HK-2 (cell line): ENCODE measurements around the gene PDE6B.
"Not testable (repeated sequence)": the region's sequence is repeated elsewhere in the genome, so short reads cannot be mapped to it uniquely, and the experiment has no call there.

Experiments used
- DNase-seq: peaks from one replicate; pipeline ENCODE4 v3.0.0-alpha.2; 2018; ENCODE audit not compliant: unreplicated experiment

PDE6B gene

DNA sequence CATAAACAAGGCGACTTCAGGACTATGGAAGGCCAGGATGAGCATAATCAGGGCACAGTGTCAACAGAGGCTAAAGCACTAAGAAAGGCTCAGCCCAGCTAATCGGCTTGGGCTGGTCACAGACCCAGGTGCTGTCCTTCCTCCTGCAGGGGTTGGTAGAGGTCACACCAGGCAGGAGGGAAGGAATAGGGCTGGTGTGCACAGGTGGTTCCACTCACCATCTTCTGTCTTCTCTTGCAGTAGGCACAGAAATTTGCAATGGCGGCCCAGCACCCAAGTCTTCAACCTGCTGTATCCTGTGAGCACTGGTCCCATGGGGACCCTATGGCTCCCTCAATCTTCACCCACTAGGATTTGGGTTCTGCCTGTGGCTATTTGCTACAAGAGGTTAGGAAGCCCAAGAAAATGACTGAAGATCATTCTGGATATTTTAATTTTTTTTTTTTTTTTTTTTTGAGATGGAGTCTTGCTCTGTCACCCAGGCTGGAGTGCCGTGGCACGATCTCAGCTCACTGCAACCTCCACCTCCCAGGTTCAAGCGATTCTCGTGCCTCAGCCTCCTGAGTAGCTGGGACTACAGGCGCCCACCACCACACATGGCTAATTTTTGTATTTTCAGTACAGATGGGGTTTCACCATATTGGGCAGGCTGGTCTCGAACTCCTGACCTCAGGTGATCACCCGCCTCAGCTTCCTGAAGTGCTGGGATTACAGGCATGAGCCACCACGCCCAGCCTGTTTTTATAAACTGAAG lies 44.6 kb downstream of the PDE6B start:
- DNase-seq = not testable (repeated sequence)

DNA sequence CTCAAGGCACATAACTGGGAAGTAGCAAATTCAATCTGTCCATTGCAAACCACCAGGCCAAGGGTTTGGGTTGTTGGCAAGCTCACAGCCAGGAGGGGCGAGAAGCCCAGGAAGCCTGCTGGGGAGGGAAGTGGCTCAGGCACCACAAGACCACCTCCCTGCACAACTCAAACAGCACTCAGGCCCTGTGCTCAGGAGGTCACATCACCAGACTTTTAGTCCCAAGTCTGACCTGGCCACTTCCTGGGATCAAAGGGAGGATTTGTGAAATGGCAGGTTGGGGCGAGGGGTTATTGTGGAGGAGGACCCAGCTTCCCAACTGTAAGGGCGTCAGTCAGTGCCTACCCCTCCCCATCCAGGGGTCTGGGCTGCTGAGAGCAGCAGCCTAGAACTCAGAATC lies 46.4 kb downstream of the PDE6B start:
- no peak for DNase-seq

DNA sequence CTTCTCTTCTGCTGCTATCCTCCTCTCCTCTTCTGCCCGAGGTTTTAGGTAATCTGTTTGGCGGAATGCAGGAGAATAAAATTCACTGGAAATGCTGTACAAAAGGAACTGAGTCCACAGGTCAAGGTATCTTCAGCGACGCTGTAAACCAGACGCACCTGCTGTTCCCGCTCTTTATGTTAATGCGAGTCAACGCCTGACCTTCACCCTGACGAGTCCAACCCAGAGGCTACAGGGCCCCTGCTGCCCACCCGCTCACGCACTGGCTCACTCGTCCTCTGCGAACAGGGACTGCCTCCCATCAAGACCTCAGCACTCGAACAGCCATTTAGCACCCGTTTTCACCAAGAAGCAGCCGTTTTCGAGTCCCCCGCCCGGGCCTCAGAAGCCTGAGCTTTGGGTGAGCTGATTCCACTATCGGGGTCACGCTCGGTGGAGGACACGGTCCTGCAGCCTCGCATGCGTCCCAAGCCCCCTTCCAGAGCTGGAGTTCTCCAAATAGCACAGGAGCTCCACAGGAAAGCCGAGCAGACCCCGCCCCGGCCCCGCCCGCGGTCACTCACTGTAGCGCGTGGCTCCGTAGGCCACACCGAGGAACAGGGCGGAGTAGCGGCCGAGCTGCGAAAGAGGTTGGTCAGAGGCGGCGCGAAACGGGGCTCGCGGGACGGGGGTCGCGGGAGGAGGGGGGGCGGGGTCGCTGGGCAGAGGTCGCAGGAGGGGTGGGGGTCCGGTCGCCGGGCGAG lies 48.1 kb downstream of the PDE6B start:
- peak; percentile 49 for DNase-seq

DNA sequence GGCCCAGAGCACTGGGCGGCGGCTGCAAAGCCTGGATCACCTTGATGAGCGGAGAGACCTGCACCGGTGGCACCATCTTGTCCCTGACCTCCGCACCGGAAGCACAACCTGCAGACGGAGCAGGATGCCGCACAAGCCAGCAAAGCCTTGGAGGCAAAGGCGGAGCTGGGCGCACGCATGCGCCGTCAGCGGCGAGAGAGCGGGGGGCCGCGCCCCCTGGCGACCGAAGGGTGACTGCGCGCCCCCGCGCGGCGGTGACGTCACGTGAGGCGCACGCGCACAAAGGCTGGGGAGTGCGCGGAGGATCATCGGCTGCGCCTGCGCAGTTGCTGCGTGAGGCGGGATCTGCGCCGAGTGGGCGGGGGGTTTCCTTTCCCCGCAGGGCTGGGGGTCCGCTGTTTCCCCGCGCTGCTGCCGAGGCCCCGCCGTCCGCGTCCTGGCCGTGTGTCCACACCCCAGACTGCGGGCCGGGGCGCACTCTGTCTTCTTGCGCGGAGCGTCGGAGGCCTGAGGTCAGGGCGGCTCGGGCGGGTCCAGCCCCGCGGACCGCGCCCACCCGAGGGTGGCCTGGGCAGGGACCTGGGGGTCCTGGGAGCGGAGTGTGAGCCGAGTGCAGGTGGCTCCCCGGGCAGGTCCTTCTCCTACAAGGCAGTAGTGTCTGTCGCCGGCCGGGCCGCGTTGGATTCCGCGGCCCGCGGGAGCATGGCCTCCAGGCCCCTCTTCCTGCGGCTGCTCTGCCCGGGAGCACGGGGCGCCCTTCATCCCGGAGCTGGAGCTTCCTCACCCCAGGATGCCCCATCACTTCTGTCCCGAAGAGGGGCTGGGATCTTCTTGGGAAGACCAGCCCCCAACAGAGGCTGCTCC lies 49.0 kb downstream of the PDE6B start, which contains the start of the genes ATP5ME and MYL5:
ATP5ME (minus strand) TSS at position 105 of the 864 bp plus-strand sequence; CDS start at position 76, 29 bp downstream.
MYL5 (plus strand) TSS at position 371 of the 864 bp plus-strand sequence. CDS start 3,485 bp downstream, outside the sequence.
- DNase-seq = peak; percentile 98

DNA sequence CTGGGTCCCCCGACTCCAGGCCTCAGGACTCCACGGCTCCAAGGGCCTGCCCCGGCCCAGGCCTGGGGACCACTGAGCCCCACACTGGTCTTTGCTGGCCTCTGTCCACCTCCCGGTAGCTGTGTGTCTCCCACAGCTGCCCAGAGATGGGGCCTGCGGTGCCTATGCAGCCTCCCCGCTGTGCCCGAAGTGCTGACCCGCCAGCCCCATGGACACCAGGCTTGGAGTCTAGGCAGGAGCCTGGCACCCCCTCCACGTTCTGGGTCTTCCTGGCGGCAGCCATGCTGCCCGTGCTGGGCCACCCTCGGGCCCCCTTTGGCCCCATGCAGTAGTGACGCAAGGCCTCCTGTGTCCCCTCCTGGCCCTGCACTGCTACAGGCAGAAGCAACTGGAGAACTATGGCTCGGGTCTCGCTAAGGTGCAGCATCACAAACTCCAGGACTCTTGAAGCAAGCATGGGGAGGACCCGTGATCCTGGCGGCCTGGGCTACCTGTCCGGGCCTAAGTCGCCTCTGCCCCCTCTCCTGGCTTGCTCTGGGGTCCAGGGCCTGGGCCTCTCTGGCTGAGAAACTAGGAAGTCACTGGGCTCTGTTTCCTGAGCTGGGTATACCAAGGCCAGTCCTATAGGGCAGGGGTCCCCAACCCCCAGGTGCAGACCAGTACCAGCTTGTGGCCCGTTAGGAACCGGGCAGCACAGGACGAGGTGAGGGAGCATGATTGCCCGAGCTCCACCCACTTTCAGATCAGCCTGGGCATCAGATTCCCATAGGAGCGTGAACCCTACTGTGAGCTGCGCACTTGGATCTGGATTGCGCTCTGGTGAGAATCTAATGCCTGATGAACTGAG lies 49.9 kb downstream of the PDE6B start:
- no peak for DNase-seq

DNA sequence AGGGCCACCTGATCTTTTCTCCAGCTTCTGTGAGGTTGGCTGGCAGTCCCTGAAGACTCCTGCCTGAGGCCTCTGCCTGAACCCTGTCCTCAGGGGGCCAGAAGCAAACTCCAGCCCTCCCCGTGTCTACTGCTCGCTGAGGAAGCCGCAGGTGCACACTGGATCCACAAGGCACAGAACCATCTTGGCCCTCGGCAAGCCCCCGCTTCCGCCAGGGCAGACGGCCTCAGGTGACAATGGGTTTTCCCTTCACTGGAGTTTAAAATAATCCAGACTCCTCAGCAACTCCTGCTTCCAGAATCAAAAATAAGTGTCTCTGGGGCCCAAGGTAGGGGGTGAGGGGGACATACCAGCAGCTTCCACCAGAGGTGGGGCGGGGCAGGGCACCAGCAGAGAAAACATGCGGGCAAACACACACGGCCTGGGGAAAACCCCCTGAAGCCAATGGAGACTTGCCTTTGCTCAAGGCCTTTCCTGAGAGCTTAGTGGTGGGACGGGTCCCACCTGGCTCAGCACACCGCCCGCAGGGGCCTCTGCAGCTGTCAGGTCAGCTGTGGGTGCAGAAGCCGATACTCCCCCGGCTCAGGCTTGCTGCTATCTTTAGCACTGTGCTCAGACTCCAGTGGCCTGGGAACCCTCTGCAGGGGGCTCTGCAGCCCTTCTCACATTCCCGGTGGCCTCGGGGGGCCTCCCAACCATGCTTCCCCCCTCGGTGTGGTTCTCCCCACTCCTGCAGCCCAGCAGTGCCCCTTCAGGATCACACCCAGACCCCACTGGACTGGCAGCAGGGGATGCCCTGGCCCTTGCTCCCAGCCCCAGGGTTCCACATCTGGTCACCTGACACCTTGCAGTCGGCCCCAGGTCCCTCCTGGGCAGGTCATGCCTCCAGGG lies 50.9 kb downstream of the PDE6B start:
- no peak for DNase-seq

DNA sequence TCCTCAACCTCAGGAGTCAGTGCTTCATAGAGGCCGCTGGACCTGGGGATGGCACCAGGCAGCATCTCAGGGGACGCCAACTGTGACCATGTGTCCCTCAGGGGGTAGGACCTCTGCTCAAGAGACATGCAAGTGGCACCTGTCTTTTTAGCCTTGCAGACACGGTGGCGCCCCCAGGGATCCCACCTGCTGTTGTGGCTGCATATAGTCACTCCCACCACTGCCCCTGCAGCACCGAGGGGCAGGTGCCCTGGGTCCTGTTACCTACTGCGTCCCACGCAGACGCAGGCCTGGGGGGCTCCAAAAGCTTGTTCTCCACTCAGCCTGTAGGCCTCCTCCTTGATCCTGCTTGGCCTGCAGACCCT lies 51.5 kb downstream of the PDE6B start:
- no peak for DNase-seq

DNA sequence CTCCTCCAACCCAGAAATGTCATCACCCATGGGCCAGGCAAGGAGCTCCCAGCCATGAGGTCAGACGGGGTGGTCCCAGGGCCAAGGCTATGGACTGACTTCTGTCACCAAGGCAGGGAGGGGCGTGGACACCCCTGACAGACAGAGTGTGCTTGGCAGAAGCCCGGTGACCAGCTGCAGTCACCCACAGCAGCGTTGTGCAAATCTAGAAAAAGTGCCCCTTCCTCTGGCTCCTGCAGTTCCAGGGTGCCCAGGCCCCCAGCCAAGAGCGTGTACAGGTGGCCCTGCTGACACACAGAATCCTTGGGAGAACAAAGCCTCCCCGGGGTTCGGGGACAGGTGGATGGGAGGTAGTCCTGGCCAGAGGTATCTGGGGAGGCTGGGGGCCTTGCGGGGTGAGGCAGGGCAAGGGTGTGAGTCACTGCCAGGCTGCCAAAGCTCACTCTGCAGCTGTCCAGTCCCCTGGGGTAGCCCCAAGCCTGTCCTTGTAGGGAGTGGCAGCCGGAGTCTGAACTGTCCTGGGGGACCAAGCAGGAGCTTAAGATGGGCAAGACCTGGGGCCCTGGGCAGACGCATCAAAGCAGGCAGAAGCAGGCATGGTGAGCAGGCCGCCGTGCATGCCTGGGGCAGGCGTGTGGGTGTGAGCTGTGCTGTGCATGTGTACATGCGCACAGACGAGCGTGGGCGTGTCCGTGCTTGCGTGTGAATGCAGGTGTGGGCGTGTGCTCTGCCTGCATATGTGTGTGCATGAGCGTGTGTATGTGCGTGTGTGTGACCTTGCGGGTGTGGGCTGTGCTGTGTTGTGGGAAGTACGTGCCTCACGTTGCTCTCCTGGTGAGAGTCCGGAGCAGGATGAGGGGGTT lies 52.3 kb downstream of the PDE6B start:
- DNase-seq = no peak

DNA sequence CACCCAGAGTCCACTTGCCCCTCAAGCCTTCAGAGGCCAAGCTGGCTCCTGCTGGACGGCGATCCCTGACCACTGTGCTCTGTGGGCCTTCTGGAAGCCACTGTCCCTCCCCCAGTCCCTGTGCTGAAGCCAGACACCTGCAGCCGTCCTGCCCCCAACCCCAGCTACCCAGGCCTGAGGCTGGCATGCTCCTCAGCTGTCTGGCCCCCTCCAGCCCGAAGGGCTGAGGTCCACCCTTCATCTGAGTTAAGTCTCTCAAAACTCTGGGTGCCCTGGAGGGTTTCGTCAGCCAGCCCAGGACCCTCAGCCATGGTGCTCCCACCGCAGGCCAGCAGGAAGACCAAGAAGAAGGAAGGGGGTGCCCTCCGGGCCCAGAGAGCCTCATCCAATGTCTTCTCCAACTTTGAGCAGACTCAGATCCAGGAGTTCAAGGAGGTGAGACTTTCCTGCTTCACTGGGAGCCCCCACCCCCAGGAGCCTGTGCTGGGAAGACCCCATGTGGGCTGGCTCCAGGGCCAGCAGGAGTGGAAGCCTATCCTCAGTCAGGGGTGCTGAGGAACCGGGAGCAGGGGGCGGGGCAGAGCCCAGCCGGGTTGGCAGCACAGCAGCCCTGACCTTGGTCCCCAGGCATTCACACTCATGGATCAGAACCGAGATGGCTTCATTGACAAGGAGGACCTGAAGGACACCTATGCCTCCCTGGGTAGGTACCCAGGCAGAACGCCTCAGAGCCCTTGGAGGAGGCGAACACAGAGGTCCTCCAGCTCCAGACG lies 53.1 kb downstream of the PDE6B start:
- no peak for DNase-seq

DNA sequence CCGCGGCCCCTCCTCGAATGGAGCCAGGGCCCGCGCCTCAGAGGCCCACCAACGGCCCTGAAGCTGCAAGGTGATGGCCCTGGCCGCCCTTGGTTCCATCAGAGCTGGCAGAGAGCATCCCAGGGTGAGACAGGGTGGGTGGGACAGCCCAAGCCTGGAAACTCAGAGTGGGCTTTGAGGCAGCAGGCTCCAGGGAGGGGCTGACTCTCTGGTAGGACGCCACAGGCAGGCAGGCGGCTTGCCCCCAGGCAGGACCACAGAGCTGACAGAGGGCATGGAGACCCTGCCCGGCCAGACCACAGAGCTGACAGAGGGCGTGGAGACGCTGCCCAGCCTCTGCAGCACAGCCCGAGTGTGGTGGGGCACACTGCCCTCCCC lies 53.7 kb downstream of the PDE6B start:
- no peak for DNase-seq

DNA sequence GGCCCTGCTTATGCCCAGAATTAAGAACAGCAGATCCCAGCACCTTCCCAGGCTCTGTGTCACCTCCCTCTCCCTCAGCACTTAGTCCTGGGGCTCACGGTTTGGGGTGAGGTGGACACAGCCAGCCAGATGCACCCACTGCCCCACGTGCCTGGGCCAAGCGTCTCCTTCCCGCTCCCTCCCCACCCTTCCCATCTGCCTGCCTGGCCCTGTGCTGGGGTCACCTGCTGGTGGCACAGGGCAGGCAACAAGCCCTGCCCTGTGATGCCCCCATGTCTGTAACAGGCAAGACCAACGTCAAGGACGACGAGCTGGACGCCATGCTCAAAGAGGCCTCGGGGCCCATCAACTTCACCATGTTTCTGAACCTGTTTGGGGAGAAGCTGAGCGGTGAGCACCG lies 54.3 kb downstream of the PDE6B start:
- DNase-seq = no peak

DNA sequence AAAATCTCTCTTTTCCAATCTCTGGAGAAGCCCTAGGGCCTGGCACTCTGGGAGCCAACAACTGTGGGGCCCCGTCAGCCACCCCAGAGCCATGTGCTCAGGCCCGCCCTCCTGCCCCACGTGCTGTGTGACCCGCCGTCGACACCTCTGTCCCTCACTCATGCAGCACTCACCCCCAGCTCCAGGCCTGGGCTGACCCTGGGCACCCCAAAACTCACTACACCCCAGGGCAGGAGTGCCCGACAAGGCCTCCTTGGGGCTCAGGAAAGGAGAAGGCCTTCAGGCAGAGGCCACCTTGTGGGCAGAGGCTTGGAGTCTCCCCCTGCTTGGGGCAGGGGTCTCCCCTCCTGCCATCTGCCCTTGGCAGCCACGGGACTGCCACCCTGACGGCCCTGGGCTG lies 54.7 kb downstream of the PDE6B start:
- DNase-seq = no peak

DNA sequence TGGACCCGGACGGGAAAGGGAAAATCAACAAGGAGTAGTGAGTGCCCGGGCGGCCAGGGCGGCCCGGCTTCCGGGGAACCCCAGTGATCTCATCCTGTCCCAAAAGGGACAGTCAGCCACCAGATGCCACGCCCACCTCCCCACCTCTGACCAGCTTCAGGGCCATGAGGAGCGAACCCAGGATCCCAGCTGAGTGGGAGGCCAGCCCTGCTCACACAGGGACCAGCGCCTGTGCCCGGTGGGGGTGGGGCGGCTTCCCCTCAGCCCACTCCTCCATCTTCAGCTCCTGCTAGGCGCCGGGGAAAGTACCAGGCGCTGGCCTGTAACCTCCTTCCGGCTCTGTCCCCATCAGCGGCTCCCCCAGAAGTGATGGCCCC lies 55.2 kb downstream of the PDE6B start:
- DNase-seq = no peak

DNA sequence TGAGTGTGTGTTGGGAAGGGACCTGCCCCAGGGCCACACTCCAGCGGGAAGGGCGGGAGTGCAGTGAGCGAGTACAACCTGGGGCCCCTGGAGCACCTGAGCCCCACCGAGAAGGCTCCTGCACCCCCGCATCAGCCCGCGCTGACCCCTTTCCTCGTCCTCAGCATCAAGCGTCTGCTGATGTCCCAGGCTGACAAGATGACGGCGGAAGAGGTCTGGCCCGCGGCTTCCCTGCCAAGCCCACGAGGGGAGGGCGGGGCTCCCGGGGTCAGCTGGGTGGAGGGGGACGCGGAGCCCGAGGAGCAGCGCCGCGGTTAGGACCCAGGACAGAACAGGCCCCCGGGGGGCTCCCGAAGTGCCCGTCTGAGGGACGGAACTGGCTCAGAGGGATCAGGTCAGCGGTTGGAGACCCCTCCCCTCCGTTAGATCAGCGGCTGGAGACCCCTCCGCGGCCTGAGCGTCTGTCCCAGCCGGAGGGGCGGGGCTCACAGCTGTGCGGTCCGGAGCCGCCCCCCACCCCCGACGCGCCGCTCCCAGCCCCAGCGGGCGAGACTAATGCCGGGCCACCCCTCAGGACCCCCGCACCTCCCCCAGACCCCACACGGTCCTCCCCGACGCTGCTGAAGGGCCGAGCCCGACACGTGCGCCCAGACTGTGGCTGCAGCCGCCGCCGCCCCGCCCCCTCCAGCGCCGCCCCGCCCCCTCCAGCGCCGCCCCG lies 55.7 kb downstream of the PDE6B start:
- DNase-seq = no peak

DNA sequence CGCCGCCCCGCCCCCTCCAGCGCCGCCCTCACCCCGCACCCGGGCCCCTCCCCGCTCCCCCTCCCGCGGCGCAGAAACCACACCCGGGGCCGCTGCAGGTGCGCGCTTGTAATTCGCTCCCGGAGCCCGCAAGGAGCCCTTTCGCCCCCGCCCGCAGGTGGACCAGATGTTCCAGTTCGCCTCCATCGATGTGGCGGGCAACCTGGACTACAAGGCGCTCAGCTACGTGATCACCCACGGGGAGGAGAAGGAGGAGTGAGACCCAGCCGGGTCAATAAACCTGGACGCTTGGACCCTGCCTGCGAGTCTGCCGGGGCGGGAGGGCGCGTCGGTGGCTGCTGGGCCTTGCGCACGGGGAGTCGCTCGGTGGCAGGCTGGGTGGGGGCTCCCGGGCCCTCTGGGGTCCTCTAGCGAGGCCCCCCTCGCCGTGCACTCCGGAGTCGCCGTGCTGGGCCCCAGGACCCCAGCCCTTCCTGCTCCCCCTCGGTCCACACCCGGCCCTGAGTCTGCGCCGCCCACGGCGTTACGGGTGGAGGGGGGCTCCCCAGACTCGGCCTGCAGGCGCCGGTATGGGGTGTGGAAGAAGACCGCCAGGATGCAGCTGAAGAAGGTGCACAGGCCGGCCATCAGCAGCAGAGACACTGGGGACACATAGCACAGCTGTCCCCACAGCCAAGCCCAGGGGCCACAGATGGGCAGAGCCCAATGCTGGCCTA lies 56.5 kb downstream of the PDE6B start:
- no peak for DNase-seq

DNA sequence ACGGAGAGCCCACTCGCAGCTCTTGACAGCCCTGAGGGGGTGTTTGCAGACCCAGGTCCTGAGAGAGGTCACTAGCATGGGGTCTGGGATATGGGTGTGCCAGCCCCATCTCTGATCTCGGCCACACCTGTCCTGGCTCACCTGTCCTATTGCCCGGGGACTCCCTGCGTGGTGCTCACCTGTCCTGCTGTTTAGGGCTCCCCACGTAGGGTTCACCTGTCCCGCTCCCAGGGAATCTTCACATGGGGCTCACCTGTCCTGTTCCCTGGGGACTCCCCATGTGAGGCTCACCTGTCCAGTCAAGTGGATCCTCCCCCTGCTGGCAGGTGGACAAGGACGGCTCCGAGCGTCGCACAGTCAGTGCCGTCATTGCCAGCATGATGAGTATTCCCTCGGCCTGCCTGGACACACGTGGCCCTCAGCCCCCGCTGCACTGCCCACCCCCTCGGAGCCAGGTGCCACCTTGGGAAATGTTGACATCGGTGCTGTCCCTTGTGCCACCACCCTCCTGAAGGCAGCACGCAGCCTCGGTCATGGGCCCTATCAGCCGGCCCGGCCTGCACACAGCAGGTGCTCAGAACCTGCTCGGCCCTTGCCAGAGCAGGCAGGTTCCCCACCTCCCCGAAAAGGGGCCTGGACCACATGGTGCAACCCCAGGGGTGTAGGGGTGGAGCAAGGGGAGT lies 57.3 kb downstream of the PDE6B start:
- no peak for DNase-seq
